T-cell (primary cell): ENCODE data around the gene SLFN5. TPM values are rescaled to one million over a fixed set of nuclear protein-coding genes. Genes with fewer than 3 reads are reported as not detected.
A peak's percentile ranks its signal among the peaks of the same experiment; 100 is the strongest.
"Not testable (repeated sequence)": the region's sequence is repeated elsewhere in the genome, so short reads cannot be mapped to it uniquely, and the experiment has no call there.

Source experiments
- ATAC-seq, 4 experiments: fragments of 200-7000 bp in 3 of 4; fragments of 150-1000 bp in 1 of 4; cut with Tn5 transposase; replicated peaks in 1 of 4; 1 replicate in 3 of 4; 2 replicates in 1 of 4; pipeline ENCODE4 v1.10.0; 2021; ENCODE audit warnings: moderate library complexity in 3 of 4, mild to moderate bottlenecking in 2 of 4, moderate number of reproducible peaks in 1 of 4
- CTCF ChIA-PET, 2 donors: fragments of 300-600 bp; sonication (Branson Sonifier 250); formaldehyde crosslinking; loops; one replicate each; lab custom pipeline; 2022; ENCODE audit warnings: antibody characterized with exemption in 2 of 2; lab: Charles Lee
- POLR2A ChIA-PET, 2 donors: fragments of 300-600 bp; sonication (Branson Sonifier 250); formaldehyde crosslinking; loops; one replicate each; lab custom pipeline; 2022; ENCODE audit warnings: antibody characterized with exemption in 2 of 2; lab: Charles Lee
- DNase-seq, 35 experiments: peaks; one replicate each; pipeline versions ENCODE4 v3.0.0 to v3.0.0-alpha.2; 2013 to 2023
- H3K27ac ChIP-seq: one replicate; pipeline ENCODE4 v1.5.1; 2013; ENCODE audit warnings: low read length
- H3K27me3 ChIP-seq, 2 experiments: replicated peaks in 1 of 2; 1 replicate in 1 of 2; 2 replicates in 1 of 2; pipeline versions ENCODE4 v1.6.1 to v1.7.0; 2013; ENCODE audit warnings: low read length in 1 of 2, mixed read lengths in 1 of 2; ENCODE audit not compliant: control insufficient read depth in 2 of 2, insufficient read depth in 2 of 2; ENCODE audit errors: extremely low read depth in 1 of 2
- H3K36me3 ChIP-seq, 2 donors: 1 replicate in 1 of 2; 2 replicates in 1 of 2; pipeline versions ENCODE4 v1.6.1 to v1.7.0; 2013; ENCODE audit warnings: low read length in 1 of 2; ENCODE audit not compliant: control insufficient read depth in 2 of 2, insufficient read depth in 1 of 2; ENCODE audit errors: extremely low read depth in 1 of 2
- H3K4me1 ChIP-seq, 2 experiments: 1 replicate in 1 of 2; 2 replicates in 1 of 2; pipeline versions ENCODE4 v1.6.1 to v1.7.0; 2013; ENCODE audit warnings: low read length in 2 of 2, mixed read lengths in 1 of 2; ENCODE audit not compliant: insufficient read depth in 2 of 2, control insufficient read depth in 1 of 2; ENCODE audit errors: extremely low read depth in 1 of 2
- H3K4me3 ChIP-seq, 2 donors: 1 replicate in 1 of 2; 2 replicates in 1 of 2; pipeline versions ENCODE4 v1.5.1 to v1.7.0; 2013; ENCODE audit warnings: mild to moderate bottlenecking in 2 of 2, low read length in 1 of 2, moderate library complexity in 1 of 2; ENCODE audit not compliant: control insufficient read depth in 1 of 2; ENCODE audit errors: extremely low read depth in 1 of 2
- H3K9me3 ChIP-seq: 2 replicates; pipeline ENCODE4 v1.7.0; 2013
- H3K27ac Mint-ChIP-seq, 2 donors: one replicate each; pipeline ENCODE4 v1.8.0; 2020 to 2021; ENCODE audit warnings: mild to moderate bottlenecking in 2 of 2, mixed read lengths in 2 of 2
- H3K27me3 Mint-ChIP-seq, 2 donors: one replicate each; pipeline ENCODE4 v1.8.0; 2021 to 2022; ENCODE audit warnings: mixed read lengths in 2 of 2
- H3K36me3 Mint-ChIP-seq: one replicate; pipeline ENCODE4 v1.8.0; 2021; ENCODE audit warnings: mixed read lengths
- H3K4me1 Mint-ChIP-seq, 3 donors: one replicate each; pipeline ENCODE4 v1.8.0; 2020 to 2022; ENCODE audit warnings: mixed read lengths in 3 of 3, mild to moderate bottlenecking in 1 of 3
- H3K4me3 Mint-ChIP-seq, 3 donors: one replicate each; pipeline ENCODE4 v1.8.0; 2020 to 2022; ENCODE audit warnings: mild to moderate bottlenecking in 3 of 3, mixed read lengths in 3 of 3, moderate library complexity in 3 of 3
- H3K9me3 Mint-ChIP-seq, 3 donors: one replicate each; pipeline ENCODE4 v1.8.0; 2020 to 2022; ENCODE audit warnings: mixed read lengths in 3 of 3
- WGBS: methylation state at CpG from one replicate; pipeline ENCODE4 v1.1.5; 2013; ENCODE audit warnings: missing lambda C conversion rate; ENCODE audit not compliant: insufficient coverage; 5-methylcytosine and 5-hydroxymethylcytosine counted together
- total RNA-seq, 35 experiments: library from RNA in 6 of 35; stranded (reverse) in 6 of 35; fragments of 120-200 nt in 1 of 35; gene quantifications; one replicate each; pipeline versions ENCODE4 v1.2.1 to v1.2.4 and lab custom pipeline; 2013 to 2026

Gene SLFN5
- total RNA-seq, 5 donors from 2014 or later (not counting 1 experiment from before 2014, with no cell fraction given) = 132 to 195 (median 164) TPM

GRCh38 chr17:35295686-35296085 is 52.8 kb downstream of the SLFN5 start:
- peaks cover 5 to 18% (median 6%) of the 10 kb centered on the region in 3 donors for H3K4me1 Mint-ChIP-seq
- WGBS = no CpG with 5 or more reads among the region's 1 CpG
- CTCF ChIA-PET = no interaction called here

GRCh38 chr17:35297666-35298065 is 54.8 kb downstream of the SLFN5 start:
- no peaks in the 10 kb centered on the region for H3K9me3 ChIP-seq
- H3K4me3 Mint-ChIP-seq = no peak overlapping the region
- ChIA-PET CTCF (no interaction called here), POLR2A (no interaction called here)
- WGBS = 100% methylated on average over 1 of the region's 2 CpGs
- no peaks in the 10 kb centered on the region for H3K27me3 Mint-ChIP-seq
- peak overlapping the region in 1 of 2 donors; percentile 2 for H3K27ac Mint-ChIP-seq
- peaks cover 11% of the 10 kb centered on the region for H3K36me3 Mint-ChIP-seq
- H3K36me3 ChIP-seq = no peaks in the 10 kb centered on the region
- no peak overlapping the region for H3K27ac ChIP-seq
- H3K9me3 Mint-ChIP-seq = peaks cover 7 to 14% (median 9%) of the 10 kb centered on the region in 3 donors
- H3K27me3 ChIP-seq = no peaks in the 10 kb centered on the region
- DNase-seq (no peak), ATAC-seq (no peak)
- no peaks in the 10 kb centered on the region for H3K4me1 ChIP-seq
- peaks cover 5 to 18% (median 6%) of the 10 kb centered on the region in 3 donors for H3K4me1 Mint-ChIP-seq
- no peak overlapping the region for H3K4me3 ChIP-seq

More at GRCh38 chr17:35295686-35296085, 52.8 kb downstream of the SLFN5 start:
- Histone ChIP-seq H3K4me1 (no peaks in the 10 kb centered on the region), H3K4me3 (no peak overlapping the region), H3K27ac (no peak overlapping the region), H3K36me3 (no peaks in the 10 kb centered on the region), H3K27me3 (no peaks in the 10 kb centered on the region), H3K9me3 (no peaks in the 10 kb centered on the region)
- H3K9me3 Mint-ChIP-seq = peaks cover 2 to 7% (median 4%) of the 10 kb centered on the region in 3 donors
- DNase-seq (no peak), ATAC-seq (no peak)
- H3K36me3 Mint-ChIP-seq = peaks cover 6% of the 10 kb centered on the region
- H3K4me3 Mint-ChIP-seq = no peak overlapping the region
- H3K27ac Mint-ChIP-seq = no peak overlapping the region
- POLR2A ChIA-PET = no interaction called here
- no peaks in the 10 kb centered on the region for H3K27me3 Mint-ChIP-seq

DNA sequence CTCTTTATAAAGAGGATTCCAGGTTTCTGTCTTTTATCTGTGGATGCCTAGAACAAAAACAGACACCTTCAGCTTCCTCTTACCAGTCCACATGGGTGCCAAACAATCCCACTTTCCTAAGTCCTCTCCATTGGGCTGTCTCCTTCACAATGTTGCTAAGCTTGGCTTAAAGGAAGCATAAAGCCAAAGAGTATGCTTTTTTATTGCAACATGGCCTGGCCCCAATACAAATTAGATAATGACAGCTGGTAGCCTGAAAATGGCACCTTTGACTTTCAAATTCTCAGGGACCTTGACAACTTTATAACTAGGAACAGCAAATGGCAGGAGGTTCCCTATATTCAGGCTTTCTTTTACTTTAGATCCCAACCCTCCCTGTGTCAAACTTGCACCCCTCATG is 55.8 kb downstream of the SLFN5 start:
- Histone ChIP-seq H3K27ac (no peak overlapping the region), H3K36me3 (no peaks in the 10 kb centered on the region), H3K27me3 (no peaks in the 10 kb centered on the region), H3K4me3 (no peak overlapping the region), H3K4me1 (no peaks in the 10 kb centered on the region), H3K9me3 (no peaks in the 10 kb centered on the region)
- DNase-seq = no peak
- H3K36me3 Mint-ChIP-seq = peaks cover 16% of the 10 kb centered on the region
- POLR2A ChIA-PET = no interaction called here
- no peak overlapping the region for H3K27ac Mint-ChIP-seq
- H3K27me3 Mint-ChIP-seq = no peaks in the 10 kb centered on the region
- H3K4me1 Mint-ChIP-seq = peaks cover 5 to 18% (median 6%) of the 10 kb centered on the region in 3 donors
- CTCF ChIA-PET = no interaction called here
- peaks cover 15 to 22% (median 16%) of the 10 kb centered on the region in 3 donors for H3K9me3 Mint-ChIP-seq
- H3K4me3 Mint-ChIP-seq = peak overlapping the region in 1 of 3 donors; percentile 5
- no peak for ATAC-seq

- H3K27me3 Mint-ChIP-seq = no peaks in the 10 kb centered on the region
- no peak for DNase-seq
- H3K4me3 Mint-ChIP-seq = peak overlapping the region in 1 of 3 donors; percentile 5
- ChIA-PET CTCF (interaction anchor here in 1 of 2 donors (0.7 kb wide), 1 partner anchor 14 kb away, joined by 3 read pairs; no protein-coding TSS in a partner anchor), POLR2A (interaction anchor here in 1 of 2 donors (0.6 kb wide), 1 partner anchor 49 kb away, joined by 5 read pairs; no protein-coding TSS in a partner anchor)
- H3K9me3 ChIP-seq = no peaks in the 10 kb centered on the region
- no peak for ATAC-seq
- peaks cover 5 to 18% (median 6%) of the 10 kb centered on the region in 3 donors for H3K4me1 Mint-ChIP-seq
- 76% methylated on average over 5 of the region's 5 CpGs for whole genome bisulfite sequencing
- H3K27ac ChIP-seq = no peak overlapping the region
- H3K27ac Mint-ChIP-seq = no peak overlapping the region
- H3K4me3 ChIP-seq = no peak overlapping the region
- no peaks in the 10 kb centered on the region for H3K4me1 ChIP-seq
- H3K36me3 ChIP-seq = no peaks in the 10 kb centered on the region
- H3K36me3 Mint-ChIP-seq = peaks cover 19% of the 10 kb centered on the region
- H3K9me3 Mint-ChIP-seq = peaks cover 18 to 27% (median 20%) of the 10 kb centered on the region in 3 donors
- no peaks in the 10 kb centered on the region for H3K27me3 ChIP-seq
Observed at GRCh38 chr17:35299135-35299534, 56.3 kb downstream of the SLFN5 start.

GRCh38 chr17:35309345-35309744 is 66.5 kb downstream of the SLFN5 start:
- peaks cover 4 to 21% of the 10 kb centered on the region in 2 experiments for H3K4me1 ChIP-seq
- H3K27me3 Mint-ChIP-seq, H3K9me3 ChIP-seq, POLR2A ChIA-PET, ATAC-seq, H3K27me3 ChIP-seq, H3K27ac ChIP-seq, H3K36me3 ChIP-seq, DNase-seq, H3K4me3 Mint-ChIP-seq, H3K36me3 Mint-ChIP-seq, H3K4me3 ChIP-seq, CTCF ChIA-PET: not testable (repeated sequence)
- Mint-ChIP-seq H3K4me1 (peaks cover 33 to 47% (median 43%) of the 10 kb centered on the region in 3 donors), H3K27ac (peak overlapping the region; percentile 49 to 52), H3K9me3 (peaks cover 0 to 16% (median 12%) of the 10 kb centered on the region in 3 donors)
- no CpG with 5 or more reads among the region's 3 CpGs for WGBS

- Mint-ChIP-seq H3K4me1 (peaks cover 55 to 68% (median 56%) of the 10 kb centered on the region in 3 donors), H3K9me3 (peaks cover 0 to 13% (median 12%) of the 10 kb centered on the region in 3 donors), H3K36me3 (no peaks in the 10 kb centered on the region), H3K27me3 (no peaks in the 10 kb centered on the region), H3K27ac (peak overlapping the region; percentile 97 to 98), H3K4me3 (peak overlapping the region in 2 of 3 donors; percentile 91 to 93)
- DNase-seq = no peak
- H3K27ac ChIP-seq = peak overlapping the region; percentile 93
- CTCF ChIA-PET = interaction anchor here (0.5 to 4.3 kb wide), 22 partner anchors 26 to 496 kb away, joined by 3 to 136 read pairs (median 5); partner anchors contain the start of genes SLFN12L (in 2 of the 2), PEX12 (in 1 of the 2), SLFN11 (in 1 of the 2) and SLFN5 (in 1 of the 2)
- peaks cover 4 to 32% of the 10 kb centered on the region in 2 experiments for H3K4me1 ChIP-seq
- H3K9me3 ChIP-seq = no peaks in the 10 kb centered on the region
- no CpG with 5 or more reads among the region's 3 CpGs for WGBS
- H3K36me3 ChIP-seq = no peaks in the 10 kb centered on the region
- POLR2A ChIA-PET = interaction anchor here (0.6 to 1.3 kb wide), 4 partner anchors 180 to 259 kb away, joined by 3 to 4 read pairs (median 4); partner anchors contain the start of gene SLFN12L (in 1 of the 2)
- no peak for ATAC-seq
- H3K4me3 ChIP-seq = peak overlapping the region in 1 of 2 donors; percentile 52
- no peaks in the 10 kb centered on the region for H3K27me3 ChIP-seq
Observed at GRCh38 chr17:35312346-35312745, 69.5 kb downstream of the SLFN5 start.
